Esophagus muscularis mucosa (tissue), 4 donors: ENCODE measurements around the gene PPP3CA. TPM values are rescaled to one million over a fixed set of nuclear protein-coding genes. Genes with fewer than 3 reads are reported as not detected.

Experiments used
- DNase-seq: peaks from one replicate; pipeline ENCODE4 v3.0.0-alpha.2; 2017; ENCODE audit errors: extremely low spot score
- H3K27ac ChIP-seq, 4 donors: fragments of 200-600 bp; sonication (generic); replicated peaks in 1 of 4; 1 replicate in 3 of 4; 2 replicates in 1 of 4; pipeline ENCODE4 v1.5.1; 2016 to 2019; ENCODE audit warnings: mild to moderate bottlenecking in 1 of 4
- H3K27me3 ChIP-seq, 4 donors: fragments of 200-600 bp; sonication (generic); one replicate each; pipeline versions ENCODE4 v1.5.1 to v1.6.0; 2016 to 2019
- H3K36me3 ChIP-seq, 4 donors: fragments of 200-600 bp; sonication (generic); one replicate each; pipeline ENCODE4 v1.5.1; 2016 to 2019
- H3K4me1 ChIP-seq, 4 donors: fragments of 200-600 bp; sonication (generic); one replicate each; pipeline ENCODE4 v1.5.1; 2016 to 2019
- H3K4me3 ChIP-seq, 4 donors: fragments of 200-600 bp; sonication (generic); 1 replicate in 2 of 4; 2 replicates in 2 of 4; pipeline ENCODE4 v1.5.1; 2016 to 2019; ENCODE audit warnings: mild to moderate bottlenecking in 4 of 4, moderate library complexity in 1 of 4
- H3K9me3 ChIP-seq, 4 donors: fragments of 200-600 bp; sonication (generic); 1 replicate in 3 of 4; 2 replicates in 1 of 4; pipeline ENCODE4 v1.5.1; 2016 to 2019
- EP300 ChIP-seq: sonication (generic); formaldehyde crosslinking; IDR thresholded peaks from one replicate; pipeline ENCODE4 v1.6.1; 2017; ENCODE audit warnings: antibody characterized with exemption
- POLR2A ChIP-seq: fragments of 450-650 bp; IDR thresholded peaks from one replicate; pipeline ENCODE4 v1.6.1; 2017; ENCODE audit warnings: antibody characterized with exemption, moderate library complexity, mild to moderate bottlenecking, low read depth
- POLR2AphosphoS5 ChIP-seq, 2 donors: sonication (generic); formaldehyde crosslinking; IDR thresholded peaks; one replicate each; pipeline ENCODE4 v1.6.1; 2017; ENCODE audit warnings: antibody characterized with exemption in 2 of 2
- WGBS: methylation state at CpG from one replicate; pipeline ENCODE4 v1.1.5; 2018; 5-methylcytosine and 5-hydroxymethylcytosine counted together
- intact Hi-C: fragments of 100-400 bp; cut with DNase I; formaldehyde crosslinking; loops from one replicate; pipeline ENCODE4 v1.15.1; 2023
- total RNA-seq, 4 donors: library from RNA; depleted of rRNA; stranded (reverse); fragments of >200 nt; gene quantifications; one replicate each; pipeline versions ENCODE4 v1.1.0 to v1.2.1, GENCODE V29; 2016
- TF ChIP-seq, protein P1 (sequence below), 3 experiments: fragments of 200-600 bp in 2 of 3; fragments of 450-650 bp in 1 of 3; sonication (generic) in 2 of 3; IDR thresholded peaks; one replicate each; pipeline ENCODE4 v1.5.1; 2017 to 2019; ENCODE audit warnings: antibody characterized with exemption in 3 of 3, mild to moderate bottlenecking in 2 of 3, moderate library complexity in 1 of 3

Gene PPP3CA
- total RNA-seq, 4 donors from 2014 or later: 21.3 to 31.6 (median 23.3) TPM

DNA sequence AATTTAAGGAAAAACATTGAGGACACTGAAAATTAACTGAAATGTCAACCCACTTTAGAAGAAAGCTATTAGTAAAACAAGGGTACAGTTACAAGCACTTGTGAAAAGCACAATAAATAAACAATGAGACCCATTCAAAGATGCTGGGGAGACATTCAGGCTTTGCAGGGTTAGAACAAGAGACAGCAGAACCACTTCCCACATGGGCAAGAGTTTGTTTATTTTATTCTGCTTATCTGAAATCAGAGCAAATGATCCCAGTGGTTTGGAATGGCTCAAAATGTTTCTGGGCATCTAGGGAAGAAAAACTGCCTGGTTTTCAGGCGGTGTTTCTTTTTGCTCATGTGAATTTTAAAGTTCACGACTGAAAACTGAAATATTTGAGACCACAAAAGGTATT lies 42.4 kb downstream of the PPP3CA start:
- 86% methylated on average over 2 of the region's 2 CpGs for WGBS
- no peak overlapping the region for H3K4me3 ChIP-seq

DNA sequence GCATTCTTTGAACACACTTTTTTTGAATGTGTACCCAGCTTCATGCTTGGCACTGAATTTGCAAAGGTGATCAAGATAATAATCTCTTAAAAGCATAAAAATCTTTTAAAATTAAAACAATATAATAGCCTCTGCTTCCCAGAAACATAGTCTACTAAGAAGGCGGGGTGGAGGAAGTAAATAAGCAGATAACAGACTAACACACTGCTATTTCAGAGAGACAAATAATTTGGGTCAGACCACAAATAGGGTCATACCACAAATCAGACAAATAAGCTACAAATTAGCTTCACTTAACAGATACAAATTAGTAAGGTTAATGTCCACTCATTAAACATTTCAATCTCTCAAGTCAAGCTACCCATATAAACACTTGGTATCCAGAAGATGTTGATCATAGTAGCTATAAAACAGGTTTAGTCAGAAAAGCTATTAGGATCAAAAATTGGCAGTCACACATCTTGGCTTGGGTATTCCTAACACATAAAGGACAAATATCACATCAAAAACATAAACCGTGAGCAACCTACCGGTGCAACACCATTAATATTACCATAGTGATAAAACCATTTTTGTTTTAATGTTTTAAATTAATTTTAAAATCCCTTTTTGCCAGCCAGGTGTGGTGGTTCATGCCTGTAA lies 47.3 kb downstream of the PPP3CA start:
- no peaks in the 10 kb centered on the region for H3K9me3 ChIP-seq
- no peaks in the 10 kb centered on the region for H3K36me3 ChIP-seq
- TF ChIP-seq, protein P1, sequence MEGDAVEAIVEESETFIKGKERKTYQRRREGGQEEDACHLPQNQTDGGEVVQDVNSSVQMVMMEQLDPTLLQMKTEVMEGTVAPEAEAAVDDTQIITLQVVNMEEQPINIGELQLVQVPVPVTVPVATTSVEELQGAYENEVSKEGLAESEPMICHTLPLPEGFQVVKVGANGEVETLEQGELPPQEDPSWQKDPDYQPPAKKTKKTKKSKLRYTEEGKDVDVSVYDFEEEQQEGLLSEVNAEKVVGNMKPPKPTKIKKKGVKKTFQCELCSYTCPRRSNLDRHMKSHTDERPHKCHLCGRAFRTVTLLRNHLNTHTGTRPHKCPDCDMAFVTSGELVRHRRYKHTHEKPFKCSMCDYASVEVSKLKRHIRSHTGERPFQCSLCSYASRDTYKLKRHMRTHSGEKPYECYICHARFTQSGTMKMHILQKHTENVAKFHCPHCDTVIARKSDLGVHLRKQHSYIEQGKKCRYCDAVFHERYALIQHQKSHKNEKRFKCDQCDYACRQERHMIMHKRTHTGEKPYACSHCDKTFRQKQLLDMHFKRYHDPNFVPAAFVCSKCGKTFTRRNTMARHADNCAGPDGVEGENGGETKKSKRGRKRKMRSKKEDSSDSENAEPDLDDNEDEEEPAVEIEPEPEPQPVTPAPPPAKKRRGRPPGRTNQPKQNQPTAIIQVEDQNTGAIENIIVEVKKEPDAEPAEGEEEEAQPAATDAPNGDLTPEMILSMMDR (IDR thresholded peaks at IDR 0.05): no peak
- no peak for TF ChIP-seq EP300
- H3K4me1 ChIP-seq: peaks cover 0 to 9% (median 0%) of the 10 kb centered on the region in 4 donors
- WGBS: 89% methylated on average over 3 of the region's 3 CpGs
- H3K4me3 ChIP-seq: no peak overlapping the region
- H3K27me3 ChIP-seq: no peaks in the 10 kb centered on the region
- H3K27ac ChIP-seq: no peak overlapping the region
- intact Hi-C loops: no loop called here
- no peak for DNase-seq

More for the DNA sequence above, 42.4 kb downstream of the PPP3CA start:
- H3K27me3 ChIP-seq: no peaks in the 10 kb centered on the region
- DNase-seq: no peak
- H3K9me3 ChIP-seq: no peaks in the 10 kb centered on the region
- H3K4me1 ChIP-seq: peaks cover 0 to 33% (median 25%) of the 10 kb centered on the region in 4 donors
- no peaks in the 10 kb centered on the region for H3K36me3 ChIP-seq
- intact Hi-C loops: no loop called here
- no peak overlapping the region for H3K27ac ChIP-seq
- TF ChIP-seq, protein P1 (IDR thresholded peaks at IDR 0.05): no peak
- TF ChIP-seq EP300 (no peak), POLR2A (no peak), POLR2AphosphoS5 (IDR thresholded peaks at IDR 0.05) (no peak)

DNA sequence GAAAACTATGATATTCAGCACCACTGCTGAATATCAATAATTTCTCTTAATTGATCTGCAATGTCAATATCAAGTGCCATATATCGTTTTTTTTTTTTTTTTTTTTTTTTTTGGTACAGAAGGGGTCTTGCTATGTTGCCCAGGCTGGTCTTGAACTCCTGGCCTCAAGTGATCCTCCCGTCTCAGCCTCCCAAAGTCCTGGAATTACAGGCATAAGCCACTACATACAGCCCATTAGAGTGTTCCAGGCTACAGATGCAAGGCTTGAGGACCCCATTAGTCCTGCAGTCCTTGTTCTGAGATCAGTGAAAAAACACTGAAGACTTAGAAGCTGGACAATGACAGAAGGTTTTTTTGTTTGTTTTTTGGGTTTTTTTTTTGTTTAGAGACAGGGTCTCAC lies 48.3 kb downstream of the PPP3CA start:
- H3K9me3 ChIP-seq: no peaks in the 10 kb centered on the region
- no peak overlapping the region for H3K27ac ChIP-seq
- H3K36me3 ChIP-seq: no peaks in the 10 kb centered on the region
- 94% methylated on average over 2 of the region's 2 CpGs for WGBS
- DNase-seq: no peak
- H3K4me1 ChIP-seq: peaks cover 0 to 6% (median 0%) of the 10 kb centered on the region in 4 donors
- H3K27me3 ChIP-seq: no peaks in the 10 kb centered on the region
- no peak for TF ChIP-seq POLR2AphosphoS5 (IDR thresholded peaks at IDR 0.05)
- no peak for TF ChIP-seq POLR2A
- TF ChIP-seq, protein P1 (IDR thresholded peaks at IDR 0.05): no peak
- no peak for TF ChIP-seq EP300
- intact Hi-C loops: no loop called here
- H3K4me3 ChIP-seq: no peak overlapping the region

DNA sequence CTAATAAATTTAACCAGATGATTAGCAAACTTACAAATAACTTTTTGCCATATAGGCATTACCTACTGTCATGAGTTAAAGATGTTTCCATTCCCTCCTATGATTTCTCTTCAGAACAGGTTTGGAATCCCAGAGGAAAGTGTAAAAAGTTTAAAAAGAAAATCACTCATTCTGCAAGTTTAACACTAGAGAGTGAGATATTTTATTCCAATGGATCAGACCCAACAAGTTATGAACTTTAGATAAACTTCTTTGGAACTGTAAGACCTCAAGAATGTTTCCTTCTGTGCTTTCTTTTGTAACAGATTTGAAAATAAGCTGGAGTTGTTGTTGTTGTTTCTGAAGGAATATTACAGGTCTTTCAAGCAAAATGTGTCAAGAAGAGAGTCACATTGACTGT lies 51.6 kb downstream of the PPP3CA start:
- Histone ChIP-seq H3K4me3 (no peak overlapping the region), H3K36me3 (no peaks in the 10 kb centered on the region), H3K27me3 (no peaks in the 10 kb centered on the region), H3K9me3 (no peaks in the 10 kb centered on the region), H3K27ac (no peak overlapping the region), H3K4me1 (peaks cover 0 to 17% (median 15%) of the 10 kb centered on the region in 4 donors)
- no peak for TF ChIP-seq POLR2AphosphoS5 (IDR thresholded peaks at IDR 0.05)
- no peak for TF ChIP-seq POLR2A
- TF ChIP-seq, protein P1 (IDR thresholded peaks at IDR 0.05): no peak
- no peak for TF ChIP-seq EP300
- intact Hi-C loops: no loop called here
- no peak for DNase-seq

DNA sequence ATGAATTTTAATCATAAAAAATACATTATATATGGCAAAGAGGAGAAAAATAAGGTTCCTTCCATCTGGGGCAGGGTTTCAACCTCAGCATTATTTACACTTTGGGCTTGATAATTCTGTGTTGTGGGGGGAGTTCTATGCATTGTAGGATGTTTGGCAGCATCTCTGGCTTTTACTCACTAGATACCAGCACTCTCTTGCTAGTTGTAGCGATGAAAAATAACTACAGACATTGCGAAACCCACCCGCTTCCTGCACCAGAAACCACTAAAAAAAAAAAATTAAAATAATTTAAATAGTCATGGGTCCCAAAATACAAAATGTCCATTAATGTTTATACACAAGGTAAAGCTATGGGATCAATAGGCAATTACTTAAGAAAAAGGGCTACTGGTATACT lies 52.7 kb downstream of the PPP3CA start:
- H3K9me3 ChIP-seq: no peaks in the 10 kb centered on the region
- TF ChIP-seq POLR2A (no peak), EP300 (no peak), POLR2AphosphoS5 (IDR thresholded peaks at IDR 0.05) (no peak)
- no peak overlapping the region for H3K4me3 ChIP-seq
- intact Hi-C loops: no loop called here
- H3K27me3 ChIP-seq: no peaks in the 10 kb centered on the region
- DNase-seq: no peak
- WGBS: 90% methylated on average over 3 of the region's 3 CpGs
- H3K27ac ChIP-seq: no peak overlapping the region
- no peaks in the 10 kb centered on the region for H3K36me3 ChIP-seq
- peaks cover 0 to 20% (median 17%) of the 10 kb centered on the region in 4 donors for H3K4me1 ChIP-seq
